Superior temporal gyrus (tissue), 1 donor: ENCODE measurements around the gene STAT2.

Experiments
- DNase-seq: peaks from one replicate; pipeline ENCODE4 v3.0.0-alpha.2; 2016; ENCODE audit errors: extremely low spot score

Gene STAT2

DNA sequence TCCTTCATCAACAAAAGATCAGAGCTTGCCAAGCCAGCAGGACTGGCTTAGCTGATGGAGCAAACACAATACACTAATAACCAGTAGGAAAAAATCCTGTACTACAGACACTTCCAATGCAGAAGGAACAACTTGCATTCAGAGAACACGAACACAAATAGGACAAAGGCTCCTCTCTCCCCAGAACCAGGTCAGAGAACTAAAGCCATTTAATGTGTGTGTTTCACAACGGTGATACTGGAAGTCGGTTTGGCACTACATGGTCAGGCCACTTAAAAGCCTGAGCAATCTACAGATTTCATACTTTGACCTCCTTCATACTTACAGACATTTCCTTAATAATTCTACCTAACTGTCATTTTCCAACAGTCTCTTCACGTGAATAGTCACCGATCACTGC is 66.1 kb downstream of the STAT2 start:
- DNase-seq = no peak
